ENCODE results near the gene LRRFIP1.

Gene LRRFIP1

DNA sequence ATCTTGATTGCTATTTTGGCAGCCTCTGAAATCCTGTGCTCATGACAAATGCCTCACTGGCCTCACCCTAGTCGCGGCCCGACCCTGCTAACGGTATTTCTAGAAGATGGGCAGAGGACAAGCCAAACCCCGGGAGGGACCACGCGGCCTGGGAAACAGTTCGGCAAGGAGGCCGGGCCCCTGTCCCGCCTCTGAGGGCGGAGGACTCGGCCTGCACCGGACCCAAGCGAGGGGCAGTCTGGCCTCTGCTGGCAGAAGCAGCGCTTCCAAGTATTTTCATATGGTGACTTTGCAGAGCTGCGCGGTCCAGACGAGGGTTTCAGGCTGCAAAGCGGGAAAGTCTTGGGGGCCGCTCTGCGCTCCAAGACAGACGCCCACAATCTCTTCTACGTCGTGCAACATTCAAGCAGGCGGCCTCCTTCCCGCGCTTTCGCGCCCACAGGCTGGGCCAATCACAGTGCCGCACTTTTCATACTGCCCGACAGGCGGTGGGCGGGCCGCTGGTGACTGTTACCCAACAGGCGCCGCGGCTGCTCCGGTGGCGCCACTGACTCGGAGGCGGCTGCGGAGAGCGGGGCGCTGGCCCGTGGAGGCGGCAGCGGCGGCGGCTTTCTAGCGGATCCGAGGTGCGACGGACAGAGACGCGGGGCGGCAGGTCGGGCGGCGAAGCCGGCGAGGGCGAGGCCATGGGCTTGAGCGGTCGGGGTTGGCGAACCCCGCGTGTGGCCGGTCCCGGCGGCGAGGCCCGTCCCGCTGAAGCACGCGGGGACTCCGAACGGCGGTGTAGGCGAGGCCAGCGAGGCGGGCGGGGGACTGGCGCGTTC lies 171.1 kb downstream of the LRRFIP1 start, which contains the start of gene RBM44:
TSS of gene RBM44 (plus strand) at position 544 of the 824 bp plus-strand sequence. CDS start 14,831 bp downstream, outside the sequence.
- no peak for DNase-seq

DNA sequence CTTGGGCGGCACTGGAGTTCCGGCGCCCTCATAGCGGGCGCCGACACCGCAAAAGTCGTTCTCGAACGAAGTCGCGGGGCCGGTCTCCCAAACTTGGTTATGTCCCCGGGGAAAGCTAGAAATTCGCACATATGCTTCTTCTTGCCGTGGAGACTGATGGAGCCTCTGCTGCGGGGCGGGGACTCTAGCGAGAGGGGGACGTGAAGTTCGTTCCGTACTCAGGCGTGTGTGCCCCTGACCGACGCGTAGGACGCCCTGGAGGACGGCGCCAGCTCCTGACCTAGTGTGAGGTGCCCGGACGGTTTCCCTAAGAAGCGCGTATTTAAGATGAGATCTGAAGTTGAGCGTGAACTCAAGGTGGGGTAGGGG lies 171.7 kb downstream of the LRRFIP1 start:
- no peak for DNase-seq

DNA sequence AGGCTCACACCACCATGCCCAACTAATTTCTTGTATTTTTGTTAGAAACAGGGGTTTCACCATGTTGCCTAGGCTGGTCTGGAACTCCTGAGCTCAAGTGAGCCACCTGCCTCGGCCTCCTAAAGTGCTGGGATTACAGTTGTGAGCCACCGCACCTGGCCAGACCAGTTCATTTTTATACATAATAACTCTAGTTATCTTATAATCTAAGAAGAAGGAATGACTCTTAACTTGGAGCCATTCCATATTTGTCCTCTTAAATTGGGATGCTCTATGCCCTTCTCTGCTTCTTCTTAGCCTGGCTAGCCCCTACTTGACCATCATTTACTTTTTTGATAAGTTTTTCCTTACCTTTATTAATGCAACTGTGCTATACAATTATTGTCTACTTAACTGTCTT lies 174.1 kb downstream of the LRRFIP1 start:
- no peak for DNase-seq

DNA sequence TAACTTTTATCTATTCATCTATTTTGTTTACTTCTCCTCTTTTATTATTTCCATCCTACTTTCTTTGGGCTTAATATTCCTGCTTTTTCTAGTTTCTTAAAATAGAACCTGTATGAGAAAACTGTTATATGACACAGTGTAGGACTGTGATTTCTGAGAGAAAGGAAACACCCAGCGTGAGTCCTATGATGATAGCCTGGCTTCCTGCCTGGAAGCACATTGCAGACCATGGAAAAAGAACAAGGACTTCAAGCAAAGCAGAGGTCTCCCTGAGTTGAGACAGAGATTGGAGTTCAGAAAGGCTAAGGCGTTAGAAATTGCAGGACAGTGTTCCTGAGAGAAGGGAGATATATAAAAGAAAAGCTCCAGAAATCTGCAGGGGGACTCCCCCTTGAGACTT lies 178.9 kb downstream of the LRRFIP1 start:
- no peak for DNase-seq

DNA sequence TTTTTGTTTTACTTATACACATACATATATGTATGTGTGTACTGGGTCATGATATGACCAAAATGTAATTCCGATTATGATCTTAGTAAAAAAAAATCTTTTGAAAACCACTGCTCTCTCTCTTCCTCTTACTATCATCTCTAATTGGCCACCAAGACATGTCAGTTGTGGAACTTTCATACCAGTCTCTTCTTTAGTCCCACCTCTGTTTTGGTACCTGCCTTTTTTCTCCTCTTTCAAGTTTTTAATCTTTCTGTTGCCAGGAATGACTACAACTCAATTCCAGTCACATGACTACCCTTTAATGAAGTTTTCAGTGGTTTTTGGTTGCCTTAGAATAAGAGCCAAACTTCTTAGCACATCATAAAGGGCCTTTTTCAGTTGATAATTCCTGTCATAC lies 188.2 kb downstream of the LRRFIP1 start:
- no peak for DNase-seq

DNA sequence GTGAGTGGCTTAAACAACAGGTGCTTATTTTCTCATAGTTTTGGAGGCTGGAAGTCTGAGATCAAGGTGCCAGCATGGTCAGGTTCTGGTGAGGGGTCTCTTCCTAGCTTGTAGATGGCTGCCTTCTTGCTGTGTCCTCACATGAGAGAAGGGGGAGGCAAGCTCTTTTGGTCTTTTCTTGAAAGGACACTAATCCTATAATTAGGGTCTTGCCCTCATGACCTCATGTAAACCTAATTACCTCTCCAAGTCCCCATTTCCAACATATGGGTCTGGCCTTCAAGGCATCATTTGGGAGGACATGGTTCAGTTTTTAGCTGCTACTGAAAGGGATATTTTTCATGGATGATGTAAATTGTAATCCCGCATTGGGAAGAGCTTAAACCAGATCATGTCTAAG lies 189.1 kb downstream of the LRRFIP1 start:
- no peak for DNase-seq

DNA sequence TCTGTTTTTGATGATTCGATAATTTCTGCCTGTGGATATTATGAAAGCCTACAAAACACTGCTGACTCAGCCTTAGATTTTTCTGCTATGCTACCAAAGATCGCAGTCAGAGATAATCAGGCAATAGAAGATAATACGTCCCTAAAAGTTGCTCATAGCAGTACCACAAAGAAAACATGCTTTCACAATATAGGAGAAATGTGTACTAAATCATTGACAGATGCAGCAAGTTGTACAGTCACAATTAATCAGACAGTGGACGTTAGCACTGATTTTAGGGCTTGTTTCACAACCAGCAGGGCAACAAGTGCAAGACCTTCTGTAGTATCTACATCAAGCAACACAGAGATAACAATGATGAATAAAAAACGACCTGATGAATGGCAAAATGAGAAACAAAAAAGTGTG lies 190.7 kb downstream of the LRRFIP1 start:
- no peak for DNase-seq

DNA sequence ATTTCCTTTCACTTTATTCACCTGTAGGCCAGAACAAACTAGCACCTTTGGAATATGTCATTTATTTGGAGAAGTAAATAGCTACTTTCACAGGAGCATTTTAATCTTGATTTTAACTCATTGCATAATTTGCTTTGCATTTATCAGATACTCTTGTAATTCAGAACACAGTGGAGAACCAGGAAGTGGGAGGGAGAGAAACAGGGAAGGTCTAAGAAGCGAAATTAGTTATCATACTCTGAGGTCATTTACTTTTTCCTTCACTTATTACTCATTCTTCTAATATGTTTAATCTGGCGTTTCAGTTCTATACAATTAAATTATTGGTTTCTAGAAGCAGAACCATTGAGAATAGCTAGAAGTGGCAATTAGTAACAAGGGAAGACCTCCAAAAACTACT lies 191.8 kb downstream of the LRRFIP1 start:
- DNase-seq = peak; percentile 34

DNA sequence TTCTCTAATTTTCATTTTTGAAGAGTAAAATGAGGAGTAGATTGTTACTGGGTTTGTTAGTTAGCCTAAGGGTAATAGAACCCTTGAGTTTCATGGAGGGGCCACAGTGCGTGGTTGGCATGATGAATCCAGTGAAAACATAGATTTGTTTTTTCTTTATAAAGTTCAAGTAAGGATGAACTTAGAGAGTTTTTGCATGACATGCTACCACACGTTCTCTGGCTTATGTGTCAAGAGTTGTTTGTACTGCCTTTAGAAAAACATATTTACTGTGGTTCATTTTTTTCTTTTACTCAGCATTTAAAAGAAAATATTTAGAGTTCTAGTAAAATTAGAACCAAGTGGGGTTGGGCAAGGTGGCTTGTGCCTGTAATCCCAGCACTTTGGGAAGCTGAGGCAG lies 193.0 kb downstream of the LRRFIP1 start:
- no peak for DNase-seq

DNA sequence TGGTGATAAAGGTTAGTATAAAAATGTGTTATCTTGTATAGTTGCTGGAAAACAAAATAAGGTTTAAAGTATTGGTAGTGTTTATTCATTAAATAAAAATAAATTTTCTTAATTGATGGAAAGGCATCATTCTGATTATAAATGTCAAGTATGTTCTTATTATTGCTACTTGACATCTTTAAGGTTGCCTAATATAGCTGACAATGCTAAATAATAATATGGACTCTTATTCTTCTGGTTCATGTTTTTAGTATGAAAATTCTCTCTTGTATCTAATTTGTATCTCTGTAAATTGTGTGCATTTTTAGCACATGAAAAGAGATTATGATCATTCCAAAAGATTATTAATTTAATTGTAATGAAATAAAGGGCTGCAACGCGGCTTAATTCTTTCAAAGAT lies 196.2 kb downstream of the LRRFIP1 start:
- no peak for DNase-seq

DNA sequence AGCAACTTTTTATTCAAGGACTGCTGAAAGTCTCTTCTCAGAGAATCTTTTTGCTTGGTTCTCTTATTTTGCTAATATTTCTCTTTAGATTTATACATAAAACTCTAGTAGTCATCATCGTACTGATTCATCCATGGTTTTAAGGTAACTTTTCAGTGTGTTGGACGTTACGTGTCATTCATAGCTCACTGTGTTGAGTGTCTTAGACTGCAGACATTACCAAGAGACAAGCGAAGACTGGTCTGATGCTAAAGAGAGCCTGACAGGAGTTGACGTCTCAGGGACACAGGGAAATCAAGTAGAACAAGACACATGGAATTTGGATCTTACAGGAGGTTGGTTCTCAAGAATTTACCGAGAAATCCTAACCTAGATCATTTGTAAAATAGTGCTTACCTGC lies 196.7 kb downstream of the LRRFIP1 start:
- no peak for DNase-seq

DNA sequence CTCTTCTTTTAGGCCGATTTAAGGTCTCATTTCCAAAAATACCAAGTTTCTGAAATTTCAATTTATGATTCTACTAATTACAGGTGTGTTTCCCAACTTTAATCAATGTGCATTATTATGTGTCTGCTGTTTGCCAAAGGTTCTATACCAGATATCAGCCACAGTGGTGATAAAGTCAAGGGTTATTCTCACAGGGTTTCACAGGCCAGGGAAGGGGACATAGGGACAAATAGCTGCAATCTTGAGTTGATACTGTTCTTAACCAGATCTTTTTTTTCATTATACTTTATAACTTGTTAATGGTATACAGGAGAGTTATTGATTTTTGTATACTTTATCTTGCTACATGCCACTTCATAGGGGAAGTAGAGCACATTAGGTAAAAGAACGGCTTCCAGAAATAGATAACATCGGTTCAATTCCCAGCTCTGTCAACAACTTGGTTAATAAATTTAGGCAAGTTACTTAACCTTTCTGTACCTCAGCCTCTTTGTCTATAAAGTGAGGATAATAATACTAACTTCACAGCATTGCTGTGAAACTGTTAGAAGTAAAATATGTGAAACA lies 200.1 kb downstream of the LRRFIP1 start:
- no peak for DNase-seq

All from OCI-M1 (cell line).